ENCODE data around the gene TPM4. TPM values are rescaled to one million over a fixed set of nuclear protein-coding genes. Genes with fewer than 3 reads are reported as not detected.
"Not testable (repeated sequence)": the region's sequence is repeated elsewhere in the genome, so short reads cannot be mapped to it uniquely, and the experiment has no call there.

The TPM4 gene
- total RNA-seq, 1 donor from 2014 or later = 619 TPM

DNA sequence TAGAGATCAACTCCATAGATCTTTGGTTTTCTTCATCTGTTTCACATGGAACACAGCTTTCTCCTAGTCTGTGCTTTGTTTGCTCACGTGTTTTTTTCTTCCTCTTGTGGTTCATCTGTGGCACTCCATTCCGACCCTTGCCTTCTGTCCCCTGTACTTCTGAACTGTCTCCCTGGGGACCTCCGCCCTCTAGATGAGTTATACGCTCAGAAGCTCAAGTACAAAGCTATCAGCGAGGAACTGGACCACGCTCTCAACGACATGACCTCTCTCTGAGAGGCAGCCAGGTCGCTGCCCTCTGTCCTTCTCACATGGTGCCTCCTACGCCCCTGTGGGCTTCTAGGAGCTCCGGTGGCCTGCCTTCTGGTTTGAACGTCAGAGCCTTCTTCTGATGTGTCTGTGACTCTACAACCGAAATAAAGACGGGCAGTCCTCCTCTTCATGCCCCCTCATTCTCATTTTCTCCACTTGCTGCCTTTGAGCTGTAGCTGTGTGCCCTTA lies 18.8 kb downstream of the TPM4 start:
- TF ChIP-seq, protein P1, sequence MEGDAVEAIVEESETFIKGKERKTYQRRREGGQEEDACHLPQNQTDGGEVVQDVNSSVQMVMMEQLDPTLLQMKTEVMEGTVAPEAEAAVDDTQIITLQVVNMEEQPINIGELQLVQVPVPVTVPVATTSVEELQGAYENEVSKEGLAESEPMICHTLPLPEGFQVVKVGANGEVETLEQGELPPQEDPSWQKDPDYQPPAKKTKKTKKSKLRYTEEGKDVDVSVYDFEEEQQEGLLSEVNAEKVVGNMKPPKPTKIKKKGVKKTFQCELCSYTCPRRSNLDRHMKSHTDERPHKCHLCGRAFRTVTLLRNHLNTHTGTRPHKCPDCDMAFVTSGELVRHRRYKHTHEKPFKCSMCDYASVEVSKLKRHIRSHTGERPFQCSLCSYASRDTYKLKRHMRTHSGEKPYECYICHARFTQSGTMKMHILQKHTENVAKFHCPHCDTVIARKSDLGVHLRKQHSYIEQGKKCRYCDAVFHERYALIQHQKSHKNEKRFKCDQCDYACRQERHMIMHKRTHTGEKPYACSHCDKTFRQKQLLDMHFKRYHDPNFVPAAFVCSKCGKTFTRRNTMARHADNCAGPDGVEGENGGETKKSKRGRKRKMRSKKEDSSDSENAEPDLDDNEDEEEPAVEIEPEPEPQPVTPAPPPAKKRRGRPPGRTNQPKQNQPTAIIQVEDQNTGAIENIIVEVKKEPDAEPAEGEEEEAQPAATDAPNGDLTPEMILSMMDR (IDR thresholded peaks at IDR 0.05) = no peak
- peak overlapping the region; percentile 61 to 62 for H3K27ac ChIP-seq
- peaks cover 0 to 6% of the 10 kb centered on the region in 2 donors for H3K4me1 ChIP-seq
- no peaks in the 10 kb centered on the region for H3K27me3 ChIP-seq
- intact Hi-C loops (cut with DNase I) = no loop called here
- H3K4me3 ChIP-seq = no peak overlapping the region
- no peaks in the 10 kb centered on the region for H3K9me3 ChIP-seq
- peaks cover 99 to 100% of the 10 kb centered on the region in 2 donors for H3K36me3 ChIP-seq
- peak in 1 of 2 donors; percentile 64 for DNase-seq (ENCODE audit: low spot score in 2 of 2)

DNA sequence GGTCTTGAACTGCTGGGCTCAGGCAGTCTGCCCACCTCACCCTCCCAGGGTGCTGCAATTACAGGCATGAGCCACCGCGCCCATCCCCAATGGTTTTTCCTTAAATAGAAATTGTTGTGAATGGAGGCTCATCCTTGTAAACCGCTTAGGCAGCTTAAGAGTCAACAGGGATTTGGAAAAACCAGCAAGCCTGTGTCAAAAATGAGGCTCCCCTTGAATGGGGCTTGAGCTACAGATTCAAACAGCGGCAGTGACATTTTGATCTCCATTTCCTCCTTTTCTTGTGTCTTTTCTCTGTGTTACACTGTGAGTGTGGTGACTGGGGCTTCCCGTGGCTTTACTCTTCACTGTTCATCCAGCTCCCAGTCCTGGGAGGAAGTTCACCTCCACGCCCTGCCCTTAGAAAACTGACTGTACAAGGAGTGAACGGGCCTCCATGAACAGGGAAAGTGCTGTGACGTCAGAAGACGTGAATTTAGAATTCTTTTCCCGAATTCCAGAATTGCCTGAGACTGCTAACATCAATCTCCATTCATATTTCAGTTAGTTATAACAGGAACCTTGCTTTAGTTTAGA lies 20.1 kb downstream of the TPM4 start:
- intact Hi-C loops (cut with DNase I) = no loop called here

GRCh38 chr19:16098416-16098768 lies 22.1 kb downstream of the TPM4 start:
- TF ChIP-seq, protein P1 (IDR thresholded peaks at IDR 0.05) = no peak
- Histone ChIP-seq H3K4me1 (peaks cover 0 to 4% of the 10 kb centered on the region in 2 donors), H3K27me3 (no peaks in the 10 kb centered on the region), H3K36me3 (peaks cover 97 to 100% of the 10 kb centered on the region in 2 donors), H3K27ac (peak overlapping the region in 1 of 2 donors; percentile 41), H3K9me3 (no peaks in the 10 kb centered on the region), H3K4me3 (no peak overlapping the region)
- intact Hi-C loops (cut with DNase I) = no loop called here
- DNase-seq (ENCODE audit: low spot score in 2 of 2) = no peak

More for the DNA sequence above, 20.1 kb downstream of the TPM4 start:
- H3K36me3 ChIP-seq = peaks cover 98 to 100% of the 10 kb centered on the region in 2 donors
- H3K27ac ChIP-seq = peak overlapping the region; percentile 1 to 62
- TF ChIP-seq, protein P1 (IDR thresholded peaks at IDR 0.05) = no peak
- H3K4me3 ChIP-seq = no peak overlapping the region
- H3K9me3 ChIP-seq = no peaks in the 10 kb centered on the region
- DNase-seq (ENCODE audit: low spot score in 2 of 2) = no peak
- no peaks in the 10 kb centered on the region for H3K27me3 ChIP-seq
- H3K4me1 ChIP-seq = peaks cover 0 to 6% of the 10 kb centered on the region in 2 donors

DNA sequence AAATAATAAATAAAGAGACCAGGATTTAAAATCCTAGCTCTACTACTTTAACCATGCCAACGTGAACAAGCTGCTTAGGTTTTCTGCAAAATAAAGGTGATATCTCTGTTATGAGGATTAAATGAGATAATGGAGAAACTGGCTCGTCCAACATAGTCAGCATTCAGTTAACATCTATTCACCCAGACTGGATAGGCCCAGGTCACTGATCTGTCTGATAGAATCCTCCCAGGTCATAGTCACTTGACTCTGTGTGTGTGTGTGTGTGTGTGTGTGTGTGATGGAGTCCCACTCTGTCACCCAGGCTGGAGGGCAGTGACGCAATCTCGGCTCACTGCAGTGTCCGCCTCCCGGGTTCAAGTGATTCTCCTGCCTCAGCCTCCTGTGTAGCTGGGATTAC lies 22.5 kb downstream of the TPM4 start:
- Histone ChIP-seq H3K27ac (peak overlapping the region in 1 of 2 donors; percentile 41), H3K27me3 (no peaks in the 10 kb centered on the region), H3K9me3 (no peaks in the 10 kb centered on the region), H3K36me3 (peaks cover 97 to 100% of the 10 kb centered on the region in 2 donors), H3K4me3 (no peak overlapping the region), H3K4me1 (peaks cover 0 to 4% of the 10 kb centered on the region in 2 donors)
- intact Hi-C loops (cut with DNase I) = no loop called here
- no peak for DNase-seq (ENCODE audit: low spot score in 2 of 2)
- TF ChIP-seq, protein P1 (IDR thresholded peaks at IDR 0.05) = no peak

DNA sequence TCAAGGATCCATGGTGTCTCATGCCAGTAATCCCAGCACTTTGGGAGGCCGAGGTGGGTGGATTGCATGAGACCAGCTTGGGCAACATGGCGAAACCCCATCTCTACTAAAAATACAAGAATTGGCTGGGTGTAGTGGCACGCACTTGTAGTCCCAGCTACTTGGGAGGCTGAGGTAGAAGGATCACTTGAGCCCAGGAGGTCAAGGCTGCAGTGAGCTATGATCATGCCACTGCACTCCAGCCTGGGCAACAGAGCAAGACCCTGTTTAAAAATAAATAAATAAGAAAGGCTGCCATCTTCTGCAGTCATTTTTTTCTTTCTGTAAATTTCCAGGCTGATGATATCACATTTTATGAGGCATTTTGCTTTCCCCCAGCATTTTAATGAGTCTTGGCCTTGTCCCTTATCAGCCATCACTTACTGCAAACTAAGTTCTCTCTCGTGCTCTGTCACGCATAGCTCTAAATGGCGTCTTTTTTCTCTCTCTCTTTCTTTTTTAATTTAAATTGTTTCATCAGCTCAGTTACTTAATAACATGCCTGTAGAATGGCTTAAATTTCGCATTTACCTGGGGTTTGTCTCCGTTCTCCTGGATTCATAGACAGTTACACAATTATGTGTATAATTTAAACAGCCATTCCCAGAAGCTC lies 23.1 kb downstream of the TPM4 start:
- H3K27me3 ChIP-seq; intact Hi-C loops (cut with DNase I); H3K4me1 ChIP-seq; H3K9me3 ChIP-seq; DNase-seq (ENCODE audit: low spot score in 2 of 2); H3K4me3 ChIP-seq: not testable (repeated sequence)
- peaks cover 95 to 97% of the 10 kb centered on the region in 2 donors for H3K36me3 ChIP-seq
- H3K27ac ChIP-seq = peak overlapping the region in 1 of 2 donors; percentile 3

DNA sequence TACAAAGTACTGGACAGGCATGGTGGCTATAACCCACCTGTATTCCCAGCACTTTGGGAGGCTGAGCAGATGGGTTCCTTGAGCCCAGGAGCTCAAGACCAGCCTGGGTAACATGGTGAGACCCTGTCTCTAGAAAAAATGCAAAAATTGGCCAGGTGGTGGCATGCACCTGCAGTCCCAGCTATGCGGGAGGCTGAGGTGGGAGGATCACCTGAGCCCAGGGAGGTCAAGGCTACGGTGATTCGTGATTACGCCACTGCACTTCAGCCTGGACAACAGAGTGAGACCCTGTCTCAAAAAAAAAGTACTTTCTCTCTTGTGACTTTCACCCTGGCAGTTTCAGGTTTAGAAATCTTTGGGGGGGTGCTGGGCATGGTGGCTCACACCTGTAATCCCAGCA lies 24.2 kb downstream of the TPM4 start:
- intact Hi-C loops (cut with DNase I) = no loop called here
- no peak for DNase-seq (ENCODE audit: low spot score in 2 of 2)
- Histone ChIP-seq H3K36me3 (peaks cover 85 to 87% of the 10 kb centered on the region in 2 donors), H3K9me3 (no peaks in the 10 kb centered on the region), H3K27me3 (no peaks in the 10 kb centered on the region), H3K4me3 (no peak overlapping the region), H3K4me1 (no peaks in the 10 kb centered on the region), H3K27ac (no peak overlapping the region)
- TF ChIP-seq, protein P1 (IDR thresholded peaks at IDR 0.05) = no peak
